Lower lobe of right lung (tissue), 2 donors: ENCODE measurements around the gene MEGF10. TPM values are rescaled to one million over a fixed set of nuclear protein-coding genes. Genes with fewer than 3 reads are reported as not detected.

Source experiments
- ATAC-seq, 2 donors: fragments of 200-7000 bp; cut with Tn5 transposase; one replicate each; pipeline ENCODE4 v1.9.1; 2020 to 2022; ENCODE audit warnings: mild to moderate bottlenecking in 2 of 2, moderate library complexity in 2 of 2
- DNase-seq: peaks from one replicate; pipeline ENCODE4 v3.0.0-alpha.2; 2020
- H3K27ac ChIP-seq: fragments of 200-600 bp; one replicate; pipeline ENCODE4 v1.8.0; 2022
- H3K27me3 ChIP-seq: fragments of 200-600 bp; one replicate; pipeline ENCODE4 v1.8.0; 2022; ENCODE audit warnings: low read depth
- H3K36me3 ChIP-seq: fragments of 200-600 bp; one replicate; pipeline ENCODE4 v1.8.0; 2022; ENCODE audit warnings: mild to moderate bottlenecking
- H3K4me1 ChIP-seq: fragments of 200-600 bp; one replicate; pipeline ENCODE4 v1.8.0; 2022
- H3K4me3 ChIP-seq: fragments of 200-600 bp; one replicate; pipeline ENCODE4 v1.8.0; 2022; ENCODE audit warnings: mild to moderate bottlenecking
- H3K9me3 ChIP-seq: fragments of 200-600 bp; one replicate; pipeline ENCODE4 v1.8.0; 2022
- intact Hi-C: fragments of 100-400 bp; cut with DNase I; formaldehyde crosslinking; loops from one replicate; pipeline ENCODE4 v1.11.0; 2022
- total RNA-seq: library from RNA; stranded (reverse); fragmentation: NEBNext Ultra II Directional; extraction: Animal tissue kit (Norgen Biotek cat#: 25700); gene quantifications from one replicate; pipeline ENCODE4 v1.2.1, GENCODE V29; 2021
- TF ChIP-seq, protein P1 (sequence below): fragments of 200-600 bp; IDR thresholded peaks from one replicate; pipeline ENCODE4 v1.8.0; 2022; ENCODE audit warnings: antibody characterized with exemption, mild to moderate bottlenecking
- donor health status: DM: no; HTN: yes; CAD: no; lungs with severe emphysema.

MEGF10 gene
- total RNA-seq, 1 donor from 2014 or later, result 0.30 TPM

DNA sequence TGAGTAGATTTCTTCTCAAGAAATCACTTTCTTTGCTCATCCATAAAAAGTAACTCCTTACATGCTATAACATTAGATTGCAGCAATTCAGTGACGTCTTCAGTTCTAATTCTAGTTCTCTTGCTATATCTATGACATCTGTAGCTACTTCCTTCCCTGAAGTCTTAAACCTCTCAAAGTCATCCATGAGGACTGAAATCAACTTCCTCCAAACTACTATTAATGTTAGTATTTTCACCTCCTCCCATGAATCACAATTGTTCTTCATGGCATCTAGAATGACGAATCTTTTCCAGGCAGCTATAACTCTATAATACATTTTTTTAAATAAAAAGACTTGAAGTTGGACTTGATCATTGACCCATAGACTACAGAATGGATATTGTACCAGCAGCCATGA is 180.6 kb downstream of the MEGF10 start:
- H3K27me3 ChIP-seq, result no peaks in the 10 kb centered on the region
- no peaks in the 10 kb centered on the region for H3K4me1 ChIP-seq
- TF ChIP-seq, protein P1, sequence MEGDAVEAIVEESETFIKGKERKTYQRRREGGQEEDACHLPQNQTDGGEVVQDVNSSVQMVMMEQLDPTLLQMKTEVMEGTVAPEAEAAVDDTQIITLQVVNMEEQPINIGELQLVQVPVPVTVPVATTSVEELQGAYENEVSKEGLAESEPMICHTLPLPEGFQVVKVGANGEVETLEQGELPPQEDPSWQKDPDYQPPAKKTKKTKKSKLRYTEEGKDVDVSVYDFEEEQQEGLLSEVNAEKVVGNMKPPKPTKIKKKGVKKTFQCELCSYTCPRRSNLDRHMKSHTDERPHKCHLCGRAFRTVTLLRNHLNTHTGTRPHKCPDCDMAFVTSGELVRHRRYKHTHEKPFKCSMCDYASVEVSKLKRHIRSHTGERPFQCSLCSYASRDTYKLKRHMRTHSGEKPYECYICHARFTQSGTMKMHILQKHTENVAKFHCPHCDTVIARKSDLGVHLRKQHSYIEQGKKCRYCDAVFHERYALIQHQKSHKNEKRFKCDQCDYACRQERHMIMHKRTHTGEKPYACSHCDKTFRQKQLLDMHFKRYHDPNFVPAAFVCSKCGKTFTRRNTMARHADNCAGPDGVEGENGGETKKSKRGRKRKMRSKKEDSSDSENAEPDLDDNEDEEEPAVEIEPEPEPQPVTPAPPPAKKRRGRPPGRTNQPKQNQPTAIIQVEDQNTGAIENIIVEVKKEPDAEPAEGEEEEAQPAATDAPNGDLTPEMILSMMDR, result no peak
- no peak overlapping the region for H3K4me3 ChIP-seq
- no peaks in the 10 kb centered on the region for H3K36me3 ChIP-seq
- intact Hi-C loops, result no loop called here
- H3K27ac ChIP-seq, result no peak overlapping the region
- DNase-seq (no peak), ATAC-seq (no peak)
- no peaks in the 10 kb centered on the region for H3K9me3 ChIP-seq

DNA sequence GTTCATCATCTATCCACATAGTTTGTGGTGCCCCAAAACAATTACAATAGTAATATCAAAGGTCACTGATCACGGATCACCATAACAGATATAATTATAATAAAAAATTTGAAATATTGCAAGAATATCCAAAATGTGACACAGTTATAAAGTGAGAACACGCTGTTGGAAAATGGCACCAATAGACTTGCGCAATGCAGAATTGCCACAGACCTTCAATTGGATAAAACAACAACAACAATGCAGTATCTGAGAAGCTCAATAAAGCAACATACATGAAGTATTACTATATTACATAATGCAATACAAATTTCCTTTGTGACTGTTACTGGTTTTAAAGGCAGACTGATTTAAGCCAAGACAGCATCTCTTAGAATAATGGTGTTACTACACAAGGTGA is 182.1 kb downstream of the MEGF10 start:
- Histone ChIP-seq H3K4me3 (no peak overlapping the region), H3K9me3 (no peaks in the 10 kb centered on the region), H3K27ac (no peak overlapping the region), H3K36me3 (no peaks in the 10 kb centered on the region), H3K4me1 (no peaks in the 10 kb centered on the region), H3K27me3 (peaks cover 5% of the 10 kb centered on the region)
- TF ChIP-seq, protein P1, result no peak
- DNase-seq, result no peak
- no peak for ATAC-seq
- intact Hi-C loops, result no loop called here

DNA sequence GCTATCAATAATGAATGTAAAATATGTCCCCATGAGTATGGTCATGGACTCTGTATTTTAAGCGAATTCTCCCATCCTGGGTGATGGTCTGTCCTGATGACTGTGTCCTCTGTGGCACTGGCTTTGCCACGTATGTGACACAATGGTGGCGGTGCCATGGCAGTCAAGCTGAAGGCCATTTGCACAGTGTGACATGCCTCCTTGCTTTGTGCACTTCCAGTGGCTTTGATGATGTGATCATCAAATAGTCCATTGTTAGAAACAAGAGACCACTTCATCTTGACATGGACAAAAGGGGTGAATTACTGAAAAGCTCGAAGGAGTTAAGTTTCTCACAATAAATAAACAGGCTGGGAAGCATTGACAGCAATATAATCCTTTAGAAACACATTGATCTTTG is 195.9 kb downstream of the MEGF10 start:
- intact Hi-C loops, result no loop called here
- Histone ChIP-seq H3K9me3 (no peaks in the 10 kb centered on the region), H3K27me3 (no peaks in the 10 kb centered on the region), H3K4me3 (no peak overlapping the region), H3K36me3 (no peaks in the 10 kb centered on the region), H3K4me1 (no peaks in the 10 kb centered on the region), H3K27ac (no peak overlapping the region)
- TF ChIP-seq, protein P1, result no peak
- no peak for ATAC-seq
- no peak for DNase-seq

DNA sequence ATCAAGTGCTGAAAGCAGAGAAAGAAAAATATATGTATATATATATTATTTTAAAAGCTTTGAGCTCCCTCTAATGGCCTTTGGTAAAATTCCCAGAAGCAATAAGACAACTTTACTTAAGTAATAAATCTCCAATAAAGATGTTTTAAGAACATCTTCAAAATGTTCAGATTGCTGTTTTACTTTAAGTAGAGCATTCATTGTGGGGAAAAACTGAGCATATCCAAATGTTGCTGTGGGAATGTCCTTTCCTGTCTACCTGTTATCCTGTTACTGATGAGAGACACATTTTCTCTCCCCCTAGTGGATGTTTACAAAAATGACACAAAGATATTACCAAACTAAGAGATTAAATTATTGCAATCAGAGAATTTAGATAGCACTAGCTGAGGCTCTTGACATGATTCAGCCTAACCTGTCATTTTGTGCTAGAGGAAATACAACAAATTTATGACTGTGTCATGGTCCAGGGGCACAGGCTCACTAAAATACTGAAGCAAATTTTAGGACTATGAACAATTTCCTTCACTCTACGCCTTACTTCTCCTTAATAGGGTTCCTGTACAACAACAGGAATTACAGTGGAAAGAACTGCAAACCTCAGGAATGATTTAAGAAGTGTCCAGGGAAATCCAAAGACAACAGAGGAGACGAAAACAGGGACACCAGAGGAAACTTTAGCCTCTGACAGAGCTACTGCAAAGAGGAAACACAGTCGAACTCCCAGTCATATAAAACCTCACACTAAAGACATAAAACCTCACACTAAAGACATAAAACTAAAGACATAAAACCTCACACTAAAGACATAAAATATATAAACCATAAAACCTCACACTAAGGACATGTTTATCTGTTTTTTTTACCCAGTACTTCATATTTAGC is 202.5 kb downstream of the MEGF10 start:
- intact Hi-C loops, result no loop called here

DNA sequence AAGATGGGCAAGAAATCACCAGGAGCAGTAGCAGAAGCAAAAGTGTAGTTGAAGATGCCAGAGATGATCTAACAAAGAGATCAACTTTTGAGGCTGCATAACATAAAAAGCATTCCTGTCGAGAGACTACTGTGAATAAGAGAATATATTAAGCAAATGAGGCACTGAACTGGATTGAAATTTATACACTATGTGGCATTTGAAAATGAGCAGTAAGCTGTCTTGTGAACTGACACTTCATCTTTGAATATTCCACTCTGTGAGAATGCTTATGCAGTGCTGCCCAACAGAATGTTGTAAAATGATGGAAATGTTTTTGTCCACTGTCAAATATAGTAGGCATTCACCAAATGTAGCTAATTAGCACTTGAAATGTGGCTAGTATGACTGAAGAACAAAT is 208.0 kb downstream of the MEGF10 start:
- Histone ChIP-seq H3K4me1 (no peaks in the 10 kb centered on the region), H3K9me3 (no peaks in the 10 kb centered on the region), H3K36me3 (no peaks in the 10 kb centered on the region), H3K27me3 (no peaks in the 10 kb centered on the region), H3K4me3 (no peak overlapping the region), H3K27ac (no peak overlapping the region)
- DNase-seq, result no peak
- intact Hi-C loops, result no loop called here
- TF ChIP-seq, protein P1, result no peak
- no peak for ATAC-seq

More for the DNA sequence above, 202.5 kb downstream of the MEGF10 start:
- no peak overlapping the region for H3K4me3 ChIP-seq
- TF ChIP-seq, protein P1, result peak; percentile 54
- ATAC-seq, result peak in 1 of 2 donors; percentile 44
- DNase-seq, result no peak
- H3K4me1 ChIP-seq, result no peaks in the 10 kb centered on the region
- peaks cover 4% of the 10 kb centered on the region for H3K27me3 ChIP-seq
- H3K9me3 ChIP-seq, result no peaks in the 10 kb centered on the region
- H3K36me3 ChIP-seq, result no peaks in the 10 kb centered on the region
- no peak overlapping the region for H3K27ac ChIP-seq
